Inflammatory macrophage treated with lipopolysaccharide for 1 hour (primary cell): ENCODE data around the gene TJAP1.

ENCODE experiments used
- DNase-seq, 2 donors: peaks; one replicate each; pipeline ENCODE4 v3.0.0-alpha.2; 2020 to 2022

The TJAP1 gene

GRCh38 chr6:43541774-43542471 lies 64.6 kb downstream of the TJAP1 start:
- no peak for DNase-seq

- no peak for DNase-seq
These were observed 67.1 kb downstream of the TJAP1 start for GRCh38 chr6:43544461-43544860.

GRCh38 chr6:43547222-43547621 lies 69.9 kb downstream of the TJAP1 start:
- DNase-seq = peak; percentile 2 to 52
